Skeletal muscle tissue (tissue), 4 donors: Measurements from ENCODE around the gene PCSK6. TPM values are rescaled to one million over a fixed set of nuclear protein-coding genes. Genes with fewer than 3 reads are reported as not detected.

Experiments
- H3K27ac ChIP-seq: one replicate; pipeline ENCODE4 v1.7.0; 2013; ENCODE audit warnings: mild to moderate bottlenecking, low read depth, low read length, inconsistent platforms
- H3K27me3 ChIP-seq, 3 donors: one replicate each; pipeline ENCODE4 v1.7.0; 2013; ENCODE audit warnings: low read length in 3 of 3; ENCODE audit not compliant: control insufficient read depth in 3 of 3, insufficient read depth in 3 of 3
- H3K36me3 ChIP-seq, 3 donors: one replicate each; pipeline ENCODE4 v1.7.0; 2013; ENCODE audit warnings: low read length in 3 of 3; ENCODE audit not compliant: control insufficient read depth in 3 of 3, insufficient read depth in 3 of 3
- H3K4me1 ChIP-seq, 3 donors: one replicate each; pipeline ENCODE4 v1.7.0; 2013; ENCODE audit warnings: low read length in 3 of 3, mild to moderate bottlenecking in 3 of 3; ENCODE audit not compliant: control insufficient read depth in 3 of 3, insufficient read depth in 3 of 3
- H3K4me3 ChIP-seq, 3 donors: one replicate each; pipeline ENCODE4 v1.7.0; 2013; ENCODE audit warnings: low read length in 3 of 3
- H3K9ac ChIP-seq, 3 donors: one replicate each; pipeline ENCODE4 v1.7.0; 2013; ENCODE audit warnings: low read length in 3 of 3, mild to moderate bottlenecking in 3 of 3, moderate library complexity in 2 of 3, low read depth in 1 of 3
- H3K9me3 ChIP-seq, 3 donors: one replicate each; pipeline ENCODE4 v1.7.0; 2013; ENCODE audit warnings: low read length in 3 of 3; ENCODE audit not compliant: control insufficient read depth in 3 of 3
- total RNA-seq: library from RNA; depleted of rRNA; stranded (reverse); fragments of >200 nt; gene quantifications from one replicate; pipeline ENCODE4 v1.2.3, GENCODE V29; 2014
- donor health status: Osteomylitis.

The PCSK6 gene
- total RNA-seq, 1 donor from 2014 or later: 11.5 TPM

GRCh38 chr15:101494251-101494796 is 4.8 kb upstream of the PCSK6 start:
- H3K36me3 ChIP-seq: no peaks in the 10 kb centered on the region
- peaks cover 9 to 18% (median 11%) of the 10 kb centered on the region in 3 donors for H3K4me1 ChIP-seq
- no peak overlapping the region for H3K9ac ChIP-seq
- no peak overlapping the region for H3K27ac ChIP-seq
- H3K9me3 ChIP-seq: no peaks in the 10 kb centered on the region
- peaks cover 14 to 26% (median 16%) of the 10 kb centered on the region in 3 donors for H3K27me3 ChIP-seq
- H3K4me3 ChIP-seq: no peak overlapping the region

- Histone ChIP-seq H3K27ac (no peak overlapping the region), H3K27me3 (peaks cover 14 to 26% (median 22%) of the 10 kb centered on the region in 3 donors), H3K4me3 (no peak overlapping the region), H3K36me3 (no peaks in the 10 kb centered on the region), H3K9ac (no peak overlapping the region), H3K4me1 (peaks cover 4 to 6% (median 6%) of the 10 kb centered on the region in 3 donors), H3K9me3 (no peaks in the 10 kb centered on the region)
Observed at GRCh38 chr15:101492766-101493692, 3.5 kb upstream of the PCSK6 start.

- no peaks in the 10 kb centered on the region for H3K36me3 ChIP-seq
- no peak overlapping the region for H3K9ac ChIP-seq
- no peaks in the 10 kb centered on the region for H3K9me3 ChIP-seq
- no peak overlapping the region for H3K4me3 ChIP-seq
- H3K27me3 ChIP-seq: peaks cover 14 to 26% (median 22%) of the 10 kb centered on the region in 3 donors
- H3K27ac ChIP-seq: no peak overlapping the region
- peaks cover 4 to 6% (median 6%) of the 10 kb centered on the region in 3 donors for H3K4me1 ChIP-seq
Observed at GRCh38 chr15:101491734-101492640, 2.5 kb upstream of the PCSK6 start.

- Histone ChIP-seq H3K4me1 (peaks cover under 1 to 6% (median 3%) of the 10 kb centered on the region in 3 donors), H3K27me3 (peaks cover 10 to 17% (median 14%) of the 10 kb centered on the region in 3 donors), H3K27ac (no peak overlapping the region), H3K9me3 (no peaks in the 10 kb centered on the region), H3K36me3 (no peaks in the 10 kb centered on the region), H3K9ac (no peak overlapping the region), H3K4me3 (no peak overlapping the region)
Observed at GRCh38 chr15:101490922-101491733, 1.6 kb upstream of the PCSK6 start.

- Histone ChIP-seq H3K27me3 (peaks cover 3 to 12% (median 8%) of the 10 kb centered on the region in 3 donors), H3K9ac (no peak overlapping the region), H3K27ac (no peak overlapping the region), H3K4me3 (no peak overlapping the region), H3K4me1 (peaks cover 0 to 6% (median 3%) of the 10 kb centered on the region in 3 donors), H3K36me3 (no peaks in the 10 kb centered on the region), H3K9me3 (no peaks in the 10 kb centered on the region)
Observed at GRCh38 chr15:101490408-101490891, 943 bp upstream of the PCSK6 start.

- Histone ChIP-seq H3K36me3 (no peaks in the 10 kb centered on the region), H3K9me3 (no peaks in the 10 kb centered on the region), H3K9ac (no peak overlapping the region), H3K27me3 (peaks cover 0 to 10% (median 5%) of the 10 kb centered on the region in 3 donors), H3K27ac (no peak overlapping the region), H3K4me3 (peak overlapping the region in 1 of 3 donors; percentile 56), H3K4me1 (peaks cover 0 to 6% (median 3%) of the 10 kb centered on the region in 3 donors)
Observed at GRCh38 chr15:101489237-101489598, 289 bp downstream of the PCSK6 start.

GRCh38 chr15:101488300-101489164 is 975 bp downstream of the PCSK6 start:
- no peaks in the 10 kb centered on the region for H3K36me3 ChIP-seq
- H3K27me3 ChIP-seq: peaks cover 0 to 10% (median 5%) of the 10 kb centered on the region in 3 donors
- peak overlapping the region in 2 of 3 donors; percentile 33 to 45 for H3K9ac ChIP-seq
- peak overlapping the region in 1 of 3 donors; percentile 22 for H3K4me3 ChIP-seq
- H3K9me3 ChIP-seq: no peaks in the 10 kb centered on the region
- no peak overlapping the region for H3K27ac ChIP-seq
- peaks cover under 1 to 9% (median 4%) of the 10 kb centered on the region in 3 donors for H3K4me1 ChIP-seq

GRCh38 chr15:101486696-101487459 is 2.6 kb downstream of the PCSK6 start:
- no peaks in the 10 kb centered on the region for H3K9me3 ChIP-seq
- no peaks in the 10 kb centered on the region for H3K36me3 ChIP-seq
- peaks cover 0 to 10% (median 5%) of the 10 kb centered on the region in 3 donors for H3K27me3 ChIP-seq
- no peak overlapping the region for H3K27ac ChIP-seq
- no peak overlapping the region for H3K4me3 ChIP-seq
- H3K4me1 ChIP-seq: peaks cover 17 to 19% (median 18%) of the 10 kb centered on the region in 3 donors
- no peak overlapping the region for H3K9ac ChIP-seq
